Right cardiac atrium (tissue), 5 donors: ENCODE data around the gene ABCB4. TPM values are rescaled to one million over a fixed set of nuclear protein-coding genes. Genes with fewer than 3 reads are reported as not detected.

Experiments
- ATAC-seq, 2 donors: fragments of 200-7000 bp; cut with Tn5 transposase; one replicate each; pipeline versions ENCODE4 v1.8.0 to v1.9.1; 2020; ENCODE audit warnings: moderate library complexity in 2 of 2, mild to moderate bottlenecking in 1 of 2
- DNase-seq, 3 donors: peaks; one replicate each; pipeline ENCODE4 v3.0.0-alpha.2; 2020
- H3K27ac ChIP-seq: one replicate; pipeline ENCODE4 v1.5.1; 2013; ENCODE audit warnings: mild to moderate bottlenecking, low read length, control low read depth, moderate library complexity
- H3K27me3 ChIP-seq: one replicate; pipeline ENCODE4 v1.6.1; 2013; ENCODE audit not compliant: control insufficient read depth, insufficient read depth
- H3K4me1 ChIP-seq: one replicate; pipeline ENCODE4 v1.6.1; 2013; ENCODE audit warnings: low read length; ENCODE audit not compliant: control insufficient read depth, insufficient read depth
- H3K4me3 ChIP-seq: one replicate; pipeline ENCODE4 v1.5.1; 2013; ENCODE audit warnings: low read length, control low read depth
- H3K9me3 ChIP-seq: one replicate; pipeline ENCODE4 v1.6.1; 2013; ENCODE audit warnings: low read length; ENCODE audit not compliant: control insufficient read depth
- WGBS: extraction: QIAGEN DNeasy Blood & Tissue Kit; methylation state at CpG from one replicate; pipeline ENCODE4 v1.1.7; 2013; 5-methylcytosine and 5-hydroxymethylcytosine counted together
- intact Hi-C, 4 donors: fragments of 100-400 bp; cut with DNase I; formaldehyde crosslinking; loops; one replicate each; pipeline versions ENCODE4 v1.11.0 to v1.14.0; 2022 to 2023
- polyA plus RNA-seq: library from polyadenylated mRNA; stranded (reverse); fragments of 200-250 nt; gene quantifications from one replicate; pipeline ENCODE4 v1.2.3, GENCODE V29; 2013
- total RNA-seq, 4 donors: library from RNA; stranded (reverse); fragmentation: NEBNext Ultra II Directional; extraction: Animal tissue kit (Norgen Biotek cat#: 25700); gene quantifications; one replicate each; pipeline ENCODE4 v1.2.1, GENCODE V29; 2021
- donor health status: healthy with polysubstance abuse.
- donor health status: DM: no; HTN: yes; CAD: no.
- donor health status: DM: no; HTN: no; CAD: no.
- donor health status: DM: no; HTN: yes; CAD: no; lungs with severe emphysema.
- donor health status: DM: yes; HTN: yes; CAD: no.

ABCB4 gene
- total and polyA plus RNA-seq, 5 donors = 5.4 to 7.9 (median 7.5) TPM

- no peaks in the 10 kb centered on the region for H3K27me3 ChIP-seq
- no peaks in the 10 kb centered on the region for H3K4me1 ChIP-seq
- H3K9me3 ChIP-seq = no peaks in the 10 kb centered on the region
- peak in 1 of 3 donors; percentile 6 for DNase-seq
- no peak for ATAC-seq
- no peak overlapping the region for H3K4me3 ChIP-seq
- H3K27ac ChIP-seq = no peak overlapping the region
- intact Hi-C loops = no loop called here
- WGBS = 88% methylated on average over 8 of the region's 8 CpGs
These were observed 84.3 kb downstream of the ABCB4 start for GRCh38 chr7:87391020-87391701.

DNA sequence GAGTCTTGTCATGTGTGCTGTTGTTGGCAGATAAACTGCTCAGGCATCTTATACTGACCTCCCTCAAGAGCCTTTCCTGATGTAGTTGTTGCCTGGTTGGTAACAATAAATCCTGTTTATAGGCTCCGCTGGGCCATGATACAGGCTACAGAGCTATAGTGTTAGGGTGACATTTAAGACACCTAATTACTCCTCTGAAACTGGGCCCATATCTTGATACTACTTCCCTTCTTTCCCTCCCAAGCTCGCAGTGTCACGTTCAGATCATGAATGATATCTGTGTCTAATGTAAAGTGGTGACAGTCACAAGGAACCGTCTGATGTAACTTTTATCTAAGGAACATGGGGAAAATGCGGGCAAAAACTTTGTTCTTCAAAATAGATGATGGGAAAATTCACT, 94.6 kb downstream of the ABCB4 start:
- DNase-seq = no peak
- no peak overlapping the region for H3K4me3 ChIP-seq
- intact Hi-C loops = no loop called here
- no peaks in the 10 kb centered on the region for H3K4me1 ChIP-seq
- H3K27ac ChIP-seq = no peak overlapping the region
- H3K27me3 ChIP-seq = no peaks in the 10 kb centered on the region
- no peaks in the 10 kb centered on the region for H3K9me3 ChIP-seq
- 72% methylated on average over 5 of the region's 5 CpGs for WGBS
- ATAC-seq = no peak

- Histone ChIP-seq H3K27ac (no peak overlapping the region), H3K4me3 (no peak overlapping the region), H3K4me1 (no peaks in the 10 kb centered on the region), H3K27me3 (no peaks in the 10 kb centered on the region), H3K9me3 (no peaks in the 10 kb centered on the region)
- WGBS = 77% methylated on average over 5 of the region's 5 CpGs
- no peak for ATAC-seq
- intact Hi-C loops = no loop called here
- no peak for DNase-seq
These were observed 99.6 kb downstream of the ABCB4 start for GRCh38 chr7:87375662-87376435.

- Histone ChIP-seq H3K27me3 (no peaks in the 10 kb centered on the region), H3K9me3 (no peaks in the 10 kb centered on the region), H3K4me1 (no peaks in the 10 kb centered on the region), H3K4me3 (no peak overlapping the region), H3K27ac (no peak overlapping the region)
- WGBS = 99% methylated on average over 1 of the region's 1 CpG
- DNase-seq = no peak
- no peak for ATAC-seq
- intact Hi-C loops = no loop called here
These were observed 104.8 kb downstream of the ABCB4 start for GRCh38 chr7:87370660-87371180.

GRCh38 chr7:87369216-87369615, 106.3 kb downstream of the ABCB4 start:
- no peaks in the 10 kb centered on the region for H3K9me3 ChIP-seq
- H3K27ac ChIP-seq = no peak overlapping the region
- no peaks in the 10 kb centered on the region for H3K4me1 ChIP-seq
- no peak overlapping the region for H3K4me3 ChIP-seq
- DNase-seq (no peak), ATAC-seq (no peak)
- intact Hi-C loops = no loop called here
- 95% methylated on average over 4 of the region's 4 CpGs for WGBS
- no peaks in the 10 kb centered on the region for H3K27me3 ChIP-seq

DNA sequence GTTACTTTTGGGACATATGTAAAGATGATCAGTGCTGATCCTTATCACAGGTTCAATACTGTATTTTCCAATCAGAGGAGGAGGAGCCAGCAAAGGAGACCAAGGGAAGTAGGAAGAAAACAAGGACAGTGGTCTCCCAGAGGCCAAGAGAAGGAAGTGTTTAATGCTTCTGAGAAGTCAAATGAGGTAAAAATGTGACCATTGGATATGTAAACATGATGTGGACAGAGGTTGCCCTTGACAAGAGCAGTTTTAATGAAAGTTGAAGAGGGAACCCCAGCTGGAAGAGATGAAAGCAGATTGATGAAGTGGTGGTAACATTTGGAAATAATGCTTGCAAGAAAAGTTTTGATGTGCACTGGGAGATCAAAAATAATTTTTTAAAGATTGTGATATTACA, 111.2 kb downstream of the ABCB4 start:
- no peaks in the 10 kb centered on the region for H3K27me3 ChIP-seq
- DNase-seq (no peak), ATAC-seq (no peak)
- no peak overlapping the region for H3K4me3 ChIP-seq
- intact Hi-C loops = no loop called here
- no peaks in the 10 kb centered on the region for H3K9me3 ChIP-seq
- no peaks in the 10 kb centered on the region for H3K4me1 ChIP-seq
- H3K27ac ChIP-seq = no peak overlapping the region

DNA sequence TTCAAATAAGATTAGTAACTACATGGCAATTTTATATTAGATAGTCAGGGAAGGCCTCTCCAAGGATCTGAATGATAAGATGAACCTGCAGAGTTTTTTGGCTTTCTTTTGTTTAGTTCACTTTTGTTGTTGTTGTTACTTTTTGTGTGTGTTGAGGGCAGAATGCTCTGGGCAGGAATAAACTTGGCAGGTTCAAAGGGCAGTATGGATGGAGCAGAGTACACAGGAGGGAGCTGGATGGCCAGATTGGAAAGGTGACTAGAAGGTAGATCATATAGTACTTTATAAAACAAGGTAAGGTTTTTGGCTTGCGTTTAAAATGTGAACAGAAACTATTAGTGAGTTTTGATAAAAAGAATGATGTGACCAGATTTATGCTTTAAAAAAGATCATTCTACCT, 112.1 kb downstream of the ABCB4 start:
- no peak overlapping the region for H3K4me3 ChIP-seq
- H3K27ac ChIP-seq = no peak overlapping the region
- ATAC-seq = no peak
- WGBS = 93% methylated on average over 1 of the region's 1 CpG
- no peaks in the 10 kb centered on the region for H3K9me3 ChIP-seq
- H3K27me3 ChIP-seq = no peaks in the 10 kb centered on the region
- no peak for DNase-seq
- no peaks in the 10 kb centered on the region for H3K4me1 ChIP-seq
- intact Hi-C loops = no loop called here

- 91% methylated on average over 2 of the region's 2 CpGs for WGBS
- no peaks in the 10 kb centered on the region for H3K9me3 ChIP-seq
- H3K4me3 ChIP-seq = no peak overlapping the region
- H3K27me3 ChIP-seq = no peaks in the 10 kb centered on the region
- H3K27ac ChIP-seq = no peak overlapping the region
- intact Hi-C loops = no loop called here
- no peaks in the 10 kb centered on the region for H3K4me1 ChIP-seq
- ATAC-seq (no peak), DNase-seq (no peak)
These were observed 114.2 kb downstream of the ABCB4 start for GRCh38 chr7:87361320-87361719.

DNA sequence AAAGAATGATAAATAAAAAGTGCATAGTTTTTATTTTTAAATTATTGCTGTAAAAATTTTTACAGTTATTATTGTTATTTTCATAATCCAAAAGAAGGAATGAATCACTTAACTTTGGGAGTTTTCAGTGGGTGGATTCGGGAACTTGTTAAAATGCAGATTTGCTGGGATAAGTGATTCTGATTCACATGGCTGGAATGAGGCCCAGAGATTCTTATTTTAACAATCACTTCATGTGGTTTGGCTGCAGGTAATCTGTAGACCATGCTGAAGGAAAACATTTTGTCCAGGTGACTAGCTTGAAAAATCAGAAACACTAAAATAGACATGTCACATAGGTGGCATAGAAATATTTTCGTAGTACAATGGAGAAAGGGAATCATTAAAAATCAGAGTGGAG, 116.1 kb downstream of the ABCB4 start:
- intact Hi-C loops = no loop called here
- WGBS = 90% methylated on average over 2 of the region's 2 CpGs
- ATAC-seq = no peak

GRCh38 chr7:87356448-87356847, 119.0 kb downstream of the ABCB4 start:
- H3K4me3 ChIP-seq = no peak overlapping the region
- no peak overlapping the region for H3K27ac ChIP-seq
- no peaks in the 10 kb centered on the region for H3K4me1 ChIP-seq
- ATAC-seq (no peak), DNase-seq (no peak)
- H3K27me3 ChIP-seq = no peaks in the 10 kb centered on the region
- H3K9me3 ChIP-seq = no peaks in the 10 kb centered on the region
- WGBS = 81% methylated on average over 1 of the region's 1 CpG
- intact Hi-C loops = no loop called here

More for the DNA sequence above, 116.1 kb downstream of the ABCB4 start:
- Histone ChIP-seq H3K27ac (no peak overlapping the region), H3K27me3 (no peaks in the 10 kb centered on the region), H3K4me1 (no peaks in the 10 kb centered on the region), H3K9me3 (no peaks in the 10 kb centered on the region), H3K4me3 (no peak overlapping the region)
- DNase-seq = no peak

DNA sequence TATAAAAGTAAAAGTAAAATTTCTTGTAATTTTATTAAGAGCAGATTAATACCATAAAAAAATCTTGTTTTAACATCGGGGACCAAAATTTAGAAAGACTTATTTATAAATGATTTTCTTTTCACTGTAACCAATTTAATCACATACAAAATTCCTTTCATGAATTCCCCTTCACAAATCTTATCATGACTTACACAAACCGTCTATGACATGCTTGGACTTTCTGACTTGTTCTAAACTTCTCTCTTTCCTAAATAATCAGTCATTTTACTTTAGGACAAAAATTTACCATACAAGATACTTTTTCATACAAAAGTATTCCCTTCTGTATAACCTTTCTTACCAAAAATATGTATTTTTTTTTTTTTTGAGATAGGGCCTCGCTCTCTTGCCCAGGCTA, 120.7 kb downstream of the ABCB4 start:
- Histone ChIP-seq H3K4me3 (no peak overlapping the region), H3K4me1 (no peaks in the 10 kb centered on the region), H3K27ac (no peak overlapping the region), H3K27me3 (no peaks in the 10 kb centered on the region), H3K9me3 (no peaks in the 10 kb centered on the region)
- DNase-seq (no peak), ATAC-seq (no peak)
- WGBS = 85% methylated on average over 3 of the region's 3 CpGs
- intact Hi-C loops = no loop called here
